ENCODE measurements around the gene CPNE5. TPM values are rescaled to one million over a fixed set of nuclear protein-coding genes. Genes with fewer than 3 reads are reported as not detected.

Gene CPNE5
- total RNA-seq, 1 donor from 2014 or later: 0.58 TPM

DNA sequence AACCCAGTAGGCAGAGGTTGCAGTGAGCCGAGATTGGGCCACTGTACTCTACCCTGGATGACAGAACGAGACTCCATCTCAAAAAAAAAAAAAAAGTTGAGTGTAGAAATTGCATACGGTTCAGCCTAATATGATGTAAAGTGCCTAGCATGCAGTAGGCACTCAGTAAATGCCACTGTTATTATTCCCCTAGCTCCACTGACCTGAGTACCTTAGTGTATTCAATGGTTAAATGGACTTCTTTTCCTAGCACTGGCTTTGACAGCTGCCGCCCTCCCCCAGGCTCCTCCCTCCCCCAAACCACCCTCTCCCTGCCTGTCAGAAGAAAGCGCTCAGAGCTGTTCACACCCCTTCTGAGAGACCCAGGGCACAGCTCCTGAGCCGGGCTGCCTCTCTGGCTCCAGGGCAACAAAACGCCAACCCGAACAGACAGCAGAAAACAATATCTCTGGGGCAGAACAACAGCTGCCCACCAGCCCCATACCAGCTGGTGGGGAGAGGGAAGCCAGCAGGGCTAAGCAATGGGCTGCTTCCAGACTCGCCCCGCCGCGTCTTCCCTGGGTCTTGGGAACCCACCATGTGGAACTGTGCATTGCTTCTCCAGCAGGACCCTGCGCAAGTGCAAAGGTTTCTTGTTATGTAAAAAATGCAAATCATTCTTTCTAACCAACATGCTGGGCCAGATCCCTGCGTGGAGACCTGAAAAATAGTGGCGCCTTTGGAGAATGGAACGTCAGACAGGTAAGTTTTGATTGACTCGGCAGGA, 4.5 kb downstream of the CPNE5 start:
- no peak overlapping the region for H3K4me3 ChIP-seq (ENCODE audit: low read depth, low read length)
- TF ChIP-seq, protein P1, sequence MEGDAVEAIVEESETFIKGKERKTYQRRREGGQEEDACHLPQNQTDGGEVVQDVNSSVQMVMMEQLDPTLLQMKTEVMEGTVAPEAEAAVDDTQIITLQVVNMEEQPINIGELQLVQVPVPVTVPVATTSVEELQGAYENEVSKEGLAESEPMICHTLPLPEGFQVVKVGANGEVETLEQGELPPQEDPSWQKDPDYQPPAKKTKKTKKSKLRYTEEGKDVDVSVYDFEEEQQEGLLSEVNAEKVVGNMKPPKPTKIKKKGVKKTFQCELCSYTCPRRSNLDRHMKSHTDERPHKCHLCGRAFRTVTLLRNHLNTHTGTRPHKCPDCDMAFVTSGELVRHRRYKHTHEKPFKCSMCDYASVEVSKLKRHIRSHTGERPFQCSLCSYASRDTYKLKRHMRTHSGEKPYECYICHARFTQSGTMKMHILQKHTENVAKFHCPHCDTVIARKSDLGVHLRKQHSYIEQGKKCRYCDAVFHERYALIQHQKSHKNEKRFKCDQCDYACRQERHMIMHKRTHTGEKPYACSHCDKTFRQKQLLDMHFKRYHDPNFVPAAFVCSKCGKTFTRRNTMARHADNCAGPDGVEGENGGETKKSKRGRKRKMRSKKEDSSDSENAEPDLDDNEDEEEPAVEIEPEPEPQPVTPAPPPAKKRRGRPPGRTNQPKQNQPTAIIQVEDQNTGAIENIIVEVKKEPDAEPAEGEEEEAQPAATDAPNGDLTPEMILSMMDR (conservative IDR thresholded peaks at IDR 0.05; ENCODE audit: low read depth, low read length): no peak
- no peak for DNase-seq (ENCODE audit: low read depth)

DNA sequence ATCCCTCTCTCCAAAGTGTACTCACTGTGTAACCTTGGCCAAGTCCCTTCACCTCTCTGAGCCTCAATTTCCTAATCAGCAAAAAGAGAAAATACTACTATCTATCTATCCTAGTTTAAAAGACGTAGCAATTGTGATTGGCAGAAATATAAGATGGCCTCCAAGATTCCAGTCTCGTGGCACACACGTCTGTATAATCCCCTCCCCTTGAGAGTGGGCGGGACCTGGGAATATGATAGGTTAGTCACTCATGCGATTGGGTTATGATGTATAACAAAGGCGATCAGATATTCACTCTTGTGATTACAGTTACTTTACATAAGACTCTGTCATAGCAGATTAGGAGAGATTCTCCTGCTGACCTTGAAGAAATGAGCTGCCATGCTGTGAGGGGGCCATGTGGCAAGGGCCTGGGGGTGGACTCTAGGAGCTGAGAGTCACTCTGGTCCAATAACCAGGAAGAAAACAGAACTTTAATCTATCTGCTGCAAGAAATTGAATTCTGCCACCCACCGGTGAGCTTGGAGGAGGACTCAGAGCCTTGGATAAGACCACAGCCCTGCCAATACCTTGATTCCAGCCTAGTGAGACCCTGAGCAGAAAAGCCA, 6.0 kb downstream of the CPNE5 start:
- TF ChIP-seq, protein P1 (conservative IDR thresholded peaks at IDR 0.05; ENCODE audit: low read depth, low read length): no peak
- no peak overlapping the region for H3K4me3 ChIP-seq (ENCODE audit: low read depth, low read length)
- DNase-seq (ENCODE audit: low read depth): no peak

DNA sequence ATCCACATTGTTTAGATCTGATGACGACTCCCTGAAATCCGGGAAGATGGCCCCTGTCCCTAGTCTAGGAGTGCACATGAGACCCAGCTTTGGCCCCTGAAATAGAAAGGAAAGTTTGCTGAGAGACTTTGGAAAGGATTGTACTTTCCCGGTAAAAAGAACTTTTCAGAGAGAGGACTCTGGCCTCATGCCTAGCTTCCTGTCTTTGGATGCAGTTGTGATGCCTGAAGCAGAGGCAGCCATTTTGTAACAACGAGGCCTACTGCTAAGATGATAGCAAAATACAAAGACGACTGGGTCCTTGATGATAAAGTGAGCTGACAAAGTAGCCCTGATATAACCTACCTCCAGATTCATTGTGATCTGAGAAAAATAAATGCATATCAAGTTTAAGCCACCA, 6.9 kb downstream of the CPNE5 start:
- TF ChIP-seq, protein P1 (conservative IDR thresholded peaks at IDR 0.05; ENCODE audit: low read depth, low read length): no peak
- H3K4me3 ChIP-seq (ENCODE audit: low read depth, low read length): no peak overlapping the region
- no peak for DNase-seq (ENCODE audit: low read depth)

DNA sequence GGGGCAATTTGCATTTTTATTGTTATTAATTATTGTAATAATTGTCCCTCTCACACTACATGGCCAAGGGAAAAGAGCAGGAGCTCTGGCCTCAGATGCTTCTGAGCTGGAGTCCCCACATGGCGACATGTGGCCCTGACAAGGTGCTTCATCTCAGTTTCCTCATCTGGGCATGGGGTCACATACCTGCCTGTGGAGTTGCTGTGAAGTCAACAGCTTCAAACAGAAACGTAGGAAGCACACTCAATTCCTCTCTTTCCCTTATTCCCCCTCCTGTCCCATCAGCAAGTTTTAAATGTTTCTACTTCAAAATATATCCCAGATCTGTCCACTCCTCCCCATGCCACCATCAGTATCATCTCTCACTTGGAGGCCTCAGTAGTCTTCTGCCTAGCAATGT, 8.7 kb downstream of the CPNE5 start:
- TF ChIP-seq, protein P1 (conservative IDR thresholded peaks at IDR 0.05; ENCODE audit: low read depth, low read length): no peak
- no peak for DNase-seq (ENCODE audit: low read depth)
- H3K4me3 ChIP-seq (ENCODE audit: low read depth, low read length): no peak overlapping the region

DNA sequence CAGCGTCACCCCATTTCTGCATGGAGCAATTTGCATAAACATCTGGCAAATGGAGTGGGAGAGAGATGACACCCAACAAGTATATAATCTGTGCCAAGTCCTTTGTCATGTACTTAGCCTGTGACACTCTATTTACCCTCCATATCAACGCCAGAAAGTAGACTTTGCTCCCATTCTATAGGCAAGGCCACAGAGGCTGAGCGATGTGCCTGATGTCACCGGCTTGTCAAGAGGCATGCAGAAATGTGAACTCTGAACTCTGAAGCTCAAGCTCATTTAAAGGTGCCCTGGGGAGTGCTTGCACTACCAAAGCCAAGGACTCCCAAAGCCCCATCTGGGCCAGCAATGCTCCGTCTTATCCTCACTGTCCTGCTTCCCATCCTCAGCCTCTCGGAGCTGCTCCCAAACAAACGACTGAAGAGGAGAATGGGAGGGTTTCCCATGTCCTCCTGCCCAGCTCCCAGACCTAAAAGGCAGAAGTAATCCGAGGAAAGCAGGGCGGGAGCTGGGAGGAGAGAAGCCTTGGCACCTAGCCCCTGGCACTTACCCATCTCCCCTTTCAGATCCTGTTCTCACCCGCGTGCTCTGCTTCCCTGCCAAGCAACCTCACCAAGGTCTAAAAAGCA, 9.2 kb downstream of the CPNE5 start:
- TF ChIP-seq, protein P1 (conservative IDR thresholded peaks at IDR 0.05; ENCODE audit: low read depth, low read length): no peak
- DNase-seq (ENCODE audit: low read depth): no peak

DNA sequence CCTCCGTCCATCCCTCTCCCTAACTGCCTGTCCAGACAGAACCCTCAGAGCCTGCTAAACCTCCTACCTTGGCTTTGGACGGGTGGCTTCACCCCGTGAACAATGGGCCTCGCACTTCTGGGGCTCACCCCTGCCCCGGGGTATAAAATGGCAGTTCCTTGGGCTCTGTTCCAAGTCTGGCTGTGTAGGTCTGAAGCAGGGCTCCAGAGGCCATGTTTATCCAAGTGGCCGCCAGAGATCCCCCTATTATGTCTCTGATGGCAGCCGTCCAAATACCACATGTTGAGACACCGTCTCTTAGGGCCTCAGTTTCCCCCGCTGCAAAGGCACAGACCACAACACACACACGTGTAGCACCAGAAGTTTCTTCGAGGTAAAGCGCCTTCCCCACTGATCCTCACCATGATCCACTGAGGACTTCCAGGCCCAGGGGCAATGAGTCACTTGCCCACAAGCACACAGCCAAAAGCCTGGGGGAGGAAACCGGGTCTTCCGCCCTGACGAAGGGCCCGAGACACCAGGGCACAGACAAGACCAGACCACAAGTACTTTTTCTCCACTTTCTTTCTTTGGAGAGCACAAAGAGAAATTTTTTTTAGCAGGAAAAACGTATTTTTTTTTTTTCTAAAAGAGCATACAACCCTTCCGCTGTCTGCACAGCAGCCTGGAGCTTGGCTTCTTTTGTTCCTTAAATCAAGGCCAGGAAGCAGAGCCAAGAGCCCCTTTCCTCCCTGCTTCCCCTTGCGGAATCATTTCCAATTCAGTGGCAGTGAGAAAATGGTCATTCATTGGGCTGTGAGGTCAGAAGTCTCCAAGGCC, 11.8 kb downstream of the CPNE5 start:
- no peak for DNase-seq (ENCODE audit: low read depth)
- TF ChIP-seq, protein P1 (conservative IDR thresholded peaks at IDR 0.05; ENCODE audit: low read depth, low read length): no peak
- H3K4me3 ChIP-seq (ENCODE audit: low read depth, low read length): no peak overlapping the region

More for the DNA sequence above, 9.2 kb downstream of the CPNE5 start:
- no peak overlapping the region for H3K4me3 ChIP-seq (ENCODE audit: low read depth, low read length)

All from epithelial cell of proximal tubule (primary cell).